Lower lobe of right lung (tissue), 2 donors: Measurements from ENCODE around the gene LIX1. TPM values are rescaled to one million over a fixed set of nuclear protein-coding genes. Genes with fewer than 3 reads are reported as not detected.

Experiments
- ATAC-seq, 2 donors: fragments of 200-7000 bp; cut with Tn5 transposase; one replicate each; pipeline ENCODE4 v1.9.1; 2020 to 2022; ENCODE audit warnings: mild to moderate bottlenecking in 2 of 2, moderate library complexity in 2 of 2
- DNase-seq: peaks from one replicate; pipeline ENCODE4 v3.0.0-alpha.2; 2020
- H3K27ac ChIP-seq: fragments of 200-600 bp; one replicate; pipeline ENCODE4 v1.8.0; 2022
- H3K27me3 ChIP-seq: fragments of 200-600 bp; one replicate; pipeline ENCODE4 v1.8.0; 2022; ENCODE audit warnings: low read depth
- H3K36me3 ChIP-seq: fragments of 200-600 bp; one replicate; pipeline ENCODE4 v1.8.0; 2022; ENCODE audit warnings: mild to moderate bottlenecking
- H3K4me1 ChIP-seq: fragments of 200-600 bp; one replicate; pipeline ENCODE4 v1.8.0; 2022
- H3K4me3 ChIP-seq: fragments of 200-600 bp; one replicate; pipeline ENCODE4 v1.8.0; 2022; ENCODE audit warnings: mild to moderate bottlenecking
- H3K9me3 ChIP-seq: fragments of 200-600 bp; one replicate; pipeline ENCODE4 v1.8.0; 2022
- intact Hi-C: fragments of 100-400 bp; cut with DNase I; formaldehyde crosslinking; loops from one replicate; pipeline ENCODE4 v1.11.0; 2022
- total RNA-seq: library from RNA; stranded (reverse); fragmentation: NEBNext Ultra II Directional; extraction: Animal tissue kit (Norgen Biotek cat#: 25700); gene quantifications from one replicate; pipeline ENCODE4 v1.2.1, GENCODE V29; 2021
- TF ChIP-seq, protein P1 (sequence below): fragments of 200-600 bp; IDR thresholded peaks from one replicate; pipeline ENCODE4 v1.8.0; 2022; ENCODE audit warnings: antibody characterized with exemption, mild to moderate bottlenecking
- donor health status: DM: no; HTN: yes; CAD: no; lungs with severe emphysema.

Gene LIX1
- total RNA-seq, 1 donor from 2014 or later, result not detected

DNA sequence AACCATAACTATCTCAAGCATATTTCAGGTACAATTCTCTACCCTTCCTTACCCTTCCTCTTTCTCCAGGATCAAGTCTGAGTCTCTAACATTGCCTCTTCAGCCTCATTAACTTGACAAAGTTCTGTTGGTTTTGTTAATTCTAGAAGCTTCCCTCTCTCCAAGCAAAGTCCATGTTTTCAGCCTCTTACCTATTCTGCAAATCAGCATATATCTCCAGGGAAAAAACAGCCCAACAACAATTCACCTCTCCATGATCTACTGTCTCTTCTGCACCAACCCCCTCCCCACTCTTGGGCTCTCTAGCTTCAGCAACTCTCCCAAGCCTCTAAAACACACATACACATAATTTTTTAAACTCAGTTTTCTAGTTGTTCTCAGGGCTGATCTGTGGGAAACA, 72.2 kb downstream of the LIX1 start:
- no peak overlapping the region for H3K27ac ChIP-seq
- H3K36me3 ChIP-seq, result no peaks in the 10 kb centered on the region
- TF ChIP-seq, protein P1, sequence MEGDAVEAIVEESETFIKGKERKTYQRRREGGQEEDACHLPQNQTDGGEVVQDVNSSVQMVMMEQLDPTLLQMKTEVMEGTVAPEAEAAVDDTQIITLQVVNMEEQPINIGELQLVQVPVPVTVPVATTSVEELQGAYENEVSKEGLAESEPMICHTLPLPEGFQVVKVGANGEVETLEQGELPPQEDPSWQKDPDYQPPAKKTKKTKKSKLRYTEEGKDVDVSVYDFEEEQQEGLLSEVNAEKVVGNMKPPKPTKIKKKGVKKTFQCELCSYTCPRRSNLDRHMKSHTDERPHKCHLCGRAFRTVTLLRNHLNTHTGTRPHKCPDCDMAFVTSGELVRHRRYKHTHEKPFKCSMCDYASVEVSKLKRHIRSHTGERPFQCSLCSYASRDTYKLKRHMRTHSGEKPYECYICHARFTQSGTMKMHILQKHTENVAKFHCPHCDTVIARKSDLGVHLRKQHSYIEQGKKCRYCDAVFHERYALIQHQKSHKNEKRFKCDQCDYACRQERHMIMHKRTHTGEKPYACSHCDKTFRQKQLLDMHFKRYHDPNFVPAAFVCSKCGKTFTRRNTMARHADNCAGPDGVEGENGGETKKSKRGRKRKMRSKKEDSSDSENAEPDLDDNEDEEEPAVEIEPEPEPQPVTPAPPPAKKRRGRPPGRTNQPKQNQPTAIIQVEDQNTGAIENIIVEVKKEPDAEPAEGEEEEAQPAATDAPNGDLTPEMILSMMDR, result no peak
- ATAC-seq, result no peak
- intact Hi-C loops, result no loop called here
- DNase-seq, result no peak
- no peaks in the 10 kb centered on the region for H3K4me1 ChIP-seq
- no peaks in the 10 kb centered on the region for H3K27me3 ChIP-seq
- no peak overlapping the region for H3K4me3 ChIP-seq
- no peaks in the 10 kb centered on the region for H3K9me3 ChIP-seq

DNA sequence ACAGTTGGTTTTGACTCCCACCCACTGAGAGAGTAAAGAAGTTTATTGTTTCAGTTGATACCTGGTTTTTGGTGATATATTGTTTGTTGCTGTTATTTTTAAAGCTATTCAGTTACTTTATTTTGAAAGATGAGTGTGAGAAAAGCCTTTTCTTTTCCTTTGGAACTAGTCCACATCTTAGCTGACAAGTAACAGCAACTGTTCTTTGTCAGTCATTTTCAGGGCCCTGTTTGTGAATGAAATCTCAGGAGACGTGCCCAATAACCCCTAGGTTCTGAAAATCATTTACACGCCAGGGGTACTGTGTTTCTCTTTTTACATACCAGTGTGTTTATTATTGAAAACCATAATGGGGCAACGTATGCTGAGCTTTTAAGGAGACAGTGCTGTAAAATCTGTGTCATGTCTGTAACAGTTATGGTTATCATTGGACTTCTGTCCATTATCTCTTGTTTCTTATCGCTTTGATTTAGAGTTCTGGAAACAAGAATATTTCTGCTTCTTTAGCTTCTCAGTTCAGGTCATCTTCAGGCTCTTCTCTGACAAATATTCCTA, 75.0 kb downstream of the LIX1 start:
- no peaks in the 10 kb centered on the region for H3K27me3 ChIP-seq
- no peak for ATAC-seq
- DNase-seq, result no peak
- H3K9me3 ChIP-seq, result no peaks in the 10 kb centered on the region
- H3K36me3 ChIP-seq, result no peaks in the 10 kb centered on the region
- intact Hi-C loops, result no loop called here
- H3K4me1 ChIP-seq, result no peaks in the 10 kb centered on the region
- TF ChIP-seq, protein P1, result no peak
- H3K4me3 ChIP-seq, result no peak overlapping the region
- no peak overlapping the region for H3K27ac ChIP-seq

DNA sequence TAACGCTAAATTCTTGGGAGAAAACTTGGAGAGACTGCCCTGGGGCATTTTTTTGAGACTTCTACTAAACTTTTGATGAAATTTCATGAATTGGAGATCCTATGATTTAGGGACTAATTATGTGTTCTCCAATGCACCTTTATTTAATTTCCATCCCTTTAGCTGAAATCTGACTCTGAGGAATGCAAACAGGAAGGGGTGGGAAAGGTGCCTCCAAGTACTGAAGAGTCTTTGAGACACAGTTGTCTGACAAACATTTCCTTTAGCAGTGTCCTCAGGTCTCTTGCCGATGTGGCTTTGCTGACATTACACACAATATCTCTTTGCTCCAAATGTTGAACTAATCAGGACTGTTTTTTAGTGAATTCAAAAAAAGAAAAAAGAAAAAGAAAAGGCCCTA, 76.9 kb downstream of the LIX1 start:
- intact Hi-C loops, result no loop called here
- no peaks in the 10 kb centered on the region for H3K36me3 ChIP-seq
- TF ChIP-seq, protein P1, result no peak
- H3K9me3 ChIP-seq, result no peaks in the 10 kb centered on the region
- ATAC-seq (no peak), DNase-seq (no peak)
- no peaks in the 10 kb centered on the region for H3K4me1 ChIP-seq
- H3K27me3 ChIP-seq, result no peaks in the 10 kb centered on the region
- no peak overlapping the region for H3K4me3 ChIP-seq
- no peak overlapping the region for H3K27ac ChIP-seq

DNA sequence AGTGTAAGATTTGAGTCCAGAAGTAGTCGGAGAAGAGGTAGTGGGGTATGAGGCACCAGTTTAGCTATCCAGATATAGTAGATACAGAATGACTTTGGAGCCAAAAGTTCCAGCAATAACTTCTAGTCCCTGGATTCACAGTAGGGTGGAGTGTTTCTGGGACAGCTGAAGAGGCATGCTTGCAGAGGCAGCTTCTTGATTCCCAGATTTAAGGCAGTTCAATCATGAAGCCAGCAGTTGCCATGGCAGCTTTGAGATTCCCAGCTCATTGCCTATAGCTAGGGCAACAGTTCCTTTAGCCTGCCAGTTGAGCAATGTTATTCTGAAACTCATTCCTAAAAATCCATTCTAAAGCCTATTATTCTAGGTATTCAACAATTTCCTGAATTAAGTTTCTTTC, 79.2 kb downstream of the LIX1 start:
- intact Hi-C loops, result no loop called here
- Histone ChIP-seq H3K27ac (no peak overlapping the region), H3K27me3 (no peaks in the 10 kb centered on the region), H3K9me3 (no peaks in the 10 kb centered on the region), H3K4me3 (no peak overlapping the region), H3K4me1 (no peaks in the 10 kb centered on the region), H3K36me3 (no peaks in the 10 kb centered on the region)
- TF ChIP-seq, protein P1, result no peak
- no peak for DNase-seq
- ATAC-seq, result no peak

DNA sequence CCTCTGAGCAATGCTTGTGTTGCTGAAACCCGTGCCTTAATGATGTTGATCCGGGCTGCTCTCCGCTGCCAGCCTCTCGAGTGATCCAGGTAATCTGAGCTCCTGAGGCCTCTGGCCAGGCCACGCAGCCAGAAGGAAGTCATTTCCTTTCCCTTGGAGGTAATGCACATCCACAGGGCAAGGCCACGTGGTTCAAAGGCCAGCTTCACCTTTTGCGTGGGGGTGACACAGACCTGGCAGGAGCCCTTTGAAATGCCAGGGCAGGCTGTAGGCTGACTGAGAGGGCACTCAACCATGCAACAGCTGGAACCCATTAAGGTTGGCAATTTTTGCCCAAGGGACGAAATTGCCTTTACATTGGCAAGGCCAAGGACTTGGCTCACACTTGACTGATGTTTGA, 80.4 kb downstream of the LIX1 start:
- H3K4me1 ChIP-seq, result no peaks in the 10 kb centered on the region
- no peak overlapping the region for H3K4me3 ChIP-seq
- no peak for DNase-seq
- intact Hi-C loops, result no loop called here
- TF ChIP-seq, protein P1, result no peak
- ATAC-seq, result no peak
- H3K9me3 ChIP-seq, result no peaks in the 10 kb centered on the region
- no peaks in the 10 kb centered on the region for H3K36me3 ChIP-seq
- no peak overlapping the region for H3K27ac ChIP-seq
- no peaks in the 10 kb centered on the region for H3K27me3 ChIP-seq

DNA sequence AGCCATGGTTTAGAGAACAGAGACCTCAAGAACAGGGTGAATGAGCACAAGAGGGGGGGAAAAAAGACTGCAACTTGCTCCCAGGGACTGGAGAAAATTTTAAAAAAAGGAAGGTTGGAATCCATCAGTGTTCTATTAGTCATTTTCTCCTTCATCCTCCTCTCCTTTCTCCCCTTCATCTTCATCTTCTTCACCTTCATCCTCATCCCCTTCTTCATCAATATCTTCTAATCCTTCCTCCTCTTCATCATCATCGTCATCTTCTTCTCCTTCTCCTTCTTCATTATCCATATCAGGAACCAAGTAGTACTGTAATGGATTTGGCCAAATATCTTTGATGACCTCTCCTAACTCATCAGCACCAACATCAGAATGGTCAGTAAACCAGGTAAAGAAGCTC, 86.1 kb downstream of the LIX1 start:
- ATAC-seq (no peak), DNase-seq (no peak)
- Histone ChIP-seq H3K36me3 (no peaks in the 10 kb centered on the region), H3K27me3 (no peaks in the 10 kb centered on the region), H3K4me3 (no peak overlapping the region), H3K4me1 (no peaks in the 10 kb centered on the region), H3K27ac (no peak overlapping the region), H3K9me3 (no peaks in the 10 kb centered on the region)
- intact Hi-C loops, result no loop called here
- TF ChIP-seq, protein P1, result no peak
